ENCODE data around the gene SRMS. TPM values are rescaled to one million over a fixed set of nuclear protein-coding genes. Genes with fewer than 3 reads are reported as not detected.
A peak's percentile ranks its signal among the peaks of the same experiment; 100 is the strongest.

The SRMS gene
- total and polyA plus RNA-seq, 10 donors: 0.07 to 1.5 (median 0.78) TPM; not detected in 2

DNA sequence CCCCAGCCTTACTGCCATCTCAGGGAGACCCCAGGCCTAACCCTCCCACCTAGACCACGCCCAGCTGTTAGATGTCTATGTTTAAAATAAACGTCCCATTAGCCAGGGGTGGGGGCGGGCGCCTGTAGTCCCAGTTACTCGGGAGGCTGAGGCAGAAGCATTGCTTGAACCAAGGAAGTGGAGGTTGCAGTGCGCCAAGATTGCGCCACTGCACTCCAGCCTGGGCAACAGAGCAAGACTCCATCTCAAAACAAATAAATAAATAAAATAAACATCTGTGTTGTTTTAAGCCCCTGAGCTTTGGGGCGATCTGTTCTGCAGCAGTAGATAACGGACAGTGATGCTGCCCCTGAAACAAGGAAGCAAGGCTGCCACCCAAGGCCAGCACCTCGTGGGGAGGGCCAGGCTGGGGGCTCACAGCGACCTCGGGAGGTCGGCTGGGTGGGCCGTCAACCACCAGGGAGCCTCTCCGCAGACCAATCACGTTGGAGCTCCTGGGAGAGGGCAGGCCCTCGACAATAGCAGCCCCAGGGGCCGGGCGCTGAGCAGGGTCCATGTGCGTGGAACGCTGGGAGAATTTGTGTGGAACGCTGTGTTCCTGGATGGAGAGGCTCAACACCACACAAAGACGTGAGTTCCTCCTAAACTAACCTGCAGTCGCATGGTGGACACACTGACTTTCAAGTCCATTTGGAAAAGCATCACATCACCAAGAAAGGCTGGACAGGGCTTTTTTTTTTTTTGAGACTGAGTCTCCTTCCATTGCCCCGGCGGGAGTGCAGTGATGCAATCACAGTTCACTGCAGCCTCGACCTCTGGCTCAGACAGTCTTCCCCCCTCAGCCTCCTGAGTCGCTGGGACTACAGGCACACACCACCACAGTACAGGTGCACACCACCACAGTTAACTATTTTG lies 27.5 kb upstream of the SRMS start:
- peaks cover 15 to 46% (median 37%) of the 10 kb centered on the region in 6 donors for H3K4me1 ChIP-seq
- peak; percentile 83 for DNase-seq
- H3K27me3 ChIP-seq (replicated peaks in 1 of 7): peaks cover 0 to 32% (median 0%) of the 10 kb centered on the region in 7 donors
- WGBS, 5 donors: 62 to 71% (median 63%) methylated on average over 28 of the region's 28 CpGs
- no peaks in the 10 kb centered on the region for H3K9me3 ChIP-seq
- peak overlapping the region in 1 of 8 donors; percentile 86 for H3K4me3 ChIP-seq
- H3K27ac ChIP-seq: peak overlapping the region; percentile 87 to 96 (median 92)
- intact Hi-C loops (cut with DNase I; ENCODE audit: low total_unique reads): no loop called here
- TF ChIP-seq, protein P1, sequence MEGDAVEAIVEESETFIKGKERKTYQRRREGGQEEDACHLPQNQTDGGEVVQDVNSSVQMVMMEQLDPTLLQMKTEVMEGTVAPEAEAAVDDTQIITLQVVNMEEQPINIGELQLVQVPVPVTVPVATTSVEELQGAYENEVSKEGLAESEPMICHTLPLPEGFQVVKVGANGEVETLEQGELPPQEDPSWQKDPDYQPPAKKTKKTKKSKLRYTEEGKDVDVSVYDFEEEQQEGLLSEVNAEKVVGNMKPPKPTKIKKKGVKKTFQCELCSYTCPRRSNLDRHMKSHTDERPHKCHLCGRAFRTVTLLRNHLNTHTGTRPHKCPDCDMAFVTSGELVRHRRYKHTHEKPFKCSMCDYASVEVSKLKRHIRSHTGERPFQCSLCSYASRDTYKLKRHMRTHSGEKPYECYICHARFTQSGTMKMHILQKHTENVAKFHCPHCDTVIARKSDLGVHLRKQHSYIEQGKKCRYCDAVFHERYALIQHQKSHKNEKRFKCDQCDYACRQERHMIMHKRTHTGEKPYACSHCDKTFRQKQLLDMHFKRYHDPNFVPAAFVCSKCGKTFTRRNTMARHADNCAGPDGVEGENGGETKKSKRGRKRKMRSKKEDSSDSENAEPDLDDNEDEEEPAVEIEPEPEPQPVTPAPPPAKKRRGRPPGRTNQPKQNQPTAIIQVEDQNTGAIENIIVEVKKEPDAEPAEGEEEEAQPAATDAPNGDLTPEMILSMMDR (IDR thresholded peaks at IDR 0.05 in 8 of 11, conservative IDR thresholded peaks at IDR 0.05 in 3 of 11): no peak
- peak in 2 of 3 donors; percentile 21 to 29 for TF ChIP-seq POLR2AphosphoS5 (IDR thresholded peaks at IDR 0.05)
- peaks cover 0 to 25% (median 12%) of the 10 kb centered on the region in 6 donors for H3K36me3 ChIP-seq

DNA sequence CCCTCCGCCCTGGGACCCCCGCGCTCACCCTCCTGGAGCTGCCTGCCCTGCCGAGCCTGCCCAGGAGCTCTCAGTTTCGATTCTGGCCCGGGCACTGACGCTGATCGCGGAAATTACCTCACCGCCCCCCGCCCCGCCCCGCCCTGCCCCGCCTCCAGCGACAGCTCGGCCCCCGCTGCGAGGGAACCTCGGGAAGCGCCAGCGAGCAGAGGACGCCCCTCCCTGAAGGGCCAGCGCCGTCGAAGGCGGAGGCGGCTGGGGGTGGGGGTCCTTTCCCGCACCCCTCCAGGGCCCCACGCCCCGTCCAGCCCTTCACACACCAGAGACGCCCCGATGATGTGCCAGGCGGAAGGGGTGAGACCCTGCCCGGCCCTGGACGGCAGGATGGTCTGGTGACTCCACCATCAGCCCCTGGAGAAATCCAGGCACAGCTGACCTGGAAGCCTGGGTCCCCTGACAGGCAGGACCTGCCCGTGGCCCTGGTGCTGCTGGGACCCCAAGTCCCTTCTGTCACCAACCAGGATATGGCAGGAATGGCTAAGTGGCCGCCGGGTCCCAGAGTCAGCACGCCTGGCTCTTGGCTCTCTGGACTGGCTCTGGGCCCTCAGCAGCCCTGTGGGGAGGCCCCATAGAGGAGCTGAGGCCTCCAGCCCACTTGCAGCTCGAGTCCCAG lies 26.7 kb upstream of the SRMS start, which contains the start of gene HELZ2:
Gene HELZ2 (minus strand): TSS at position 84 of the 673 bp plus-strand sequence. CDS start 1,854 bp downstream, outside the sequence.
- peak; percentile 95 for DNase-seq
- Histone ChIP-seq H3K36me3 (peaks cover 0 to 32% (median 12%) of the 10 kb centered on the region in 6 donors), H3K4me3 (peak within 1 kb of the TSS; percentile 57 to 86 (median 68)), H3K4me1 (peaks cover 20 to 54% (median 44%) of the 10 kb centered on the region in 6 donors), H3K27me3 (replicated peaks in 1 of 7) (peaks cover 0 to 29% (median 0%) of the 10 kb centered on the region in 7 donors), H3K27ac (peak within 1 kb of the TSS; percentile 87 to 96 (median 92)), H3K9me3 (no peaks in the 10 kb centered on the region)
- intact Hi-C loops (cut with DNase I; ENCODE audit: low total_unique reads): no loop called here
- WGBS, 5 donors: 8 to 62% (median 14%) methylated on average over 4 to 40 of the region's 40 CpGs
- TF ChIP-seq, protein P1 (IDR thresholded peaks at IDR 0.05 in 8 of 11, conservative IDR thresholded peaks at IDR 0.05 in 3 of 11): peak in 1 of 11 experiments; percentile 7
- TF ChIP-seq POLR2A (IDR thresholded peaks at IDR 0.05) (no peak), POLR2AphosphoS5 (IDR thresholded peaks at IDR 0.05) (peak; percentile 84 to 93 (median 87))

DNA sequence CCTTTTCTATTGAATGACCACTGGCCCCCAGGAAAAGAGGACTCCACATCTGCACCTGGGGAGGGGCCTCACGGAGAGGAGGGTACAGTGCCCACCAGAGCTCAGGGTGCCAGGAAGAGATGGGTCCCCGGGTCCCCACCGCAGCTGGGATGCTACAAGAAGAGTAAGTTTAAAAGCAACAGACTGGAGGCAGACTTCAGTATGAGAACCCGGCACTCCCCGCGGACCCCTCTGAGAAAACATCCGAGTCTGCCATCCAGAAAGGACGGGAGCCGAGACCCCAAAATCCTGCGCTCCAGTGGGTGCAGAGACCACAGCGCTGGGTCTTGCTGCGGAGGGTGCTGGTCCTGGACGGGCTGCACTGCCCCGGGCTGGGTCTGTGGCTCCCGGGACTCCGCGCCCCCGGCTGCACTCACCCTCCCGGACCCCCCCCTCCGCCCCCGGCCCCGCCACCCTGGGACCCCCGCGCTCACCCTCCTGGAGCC lies 26.1 kb upstream of the SRMS start:
- Histone ChIP-seq H3K4me3 (peak overlapping the region; percentile 57 to 86 (median 68)), H3K27ac (peak overlapping the region; percentile 87 to 96 (median 92)), H3K36me3 (peaks cover 0 to 38% (median 12%) of the 10 kb centered on the region in 6 donors), H3K27me3 (replicated peaks in 1 of 7) (peaks cover 0 to 23% (median 0%) of the 10 kb centered on the region in 7 donors), H3K9me3 (no peaks in the 10 kb centered on the region), H3K4me1 (peaks cover 26 to 60% (median 50%) of the 10 kb centered on the region in 6 donors)
- 0 to 4% (median 2%) methylated on average over 10 to 24 of the region's 24 CpGs for whole genome bisulfite sequencing, 5 donors
- intact Hi-C loops (cut with DNase I; ENCODE audit: low total_unique reads): no loop called here
- TF ChIP-seq, protein P1 (IDR thresholded peaks at IDR 0.05 in 8 of 11, conservative IDR thresholded peaks at IDR 0.05 in 3 of 11): no peak
- no peak for TF ChIP-seq POLR2A (IDR thresholded peaks at IDR 0.05)
- no peak for TF ChIP-seq POLR2AphosphoS5 (IDR thresholded peaks at IDR 0.05)
- no peak for DNase-seq

Data from spleen (tissue), 11 donors.